Fibroblast of skin of abdomen (primary cell): ENCODE data around the gene ITGB2. TPM values are rescaled to one million over a fixed set of nuclear protein-coding genes. Genes with fewer than 3 reads are reported as not detected.

Experiments used
- DNase-seq: peaks from one replicate; pipeline ENCODE4 v3.0.0-alpha.2; 2013
- polyA plus RNA-seq, 2 experiments: library from polyadenylated mRNA; unstranded; fragments of 120-200 nt; gene quantifications; one replicate each; pipeline ENCODE4 v1.2.1, GENCODE V29; 2013; ENCODE audit not compliant: insufficient read length in 2 of 2

The ITGB2 gene
- 1.2 TPM for polyA plus RNA-seq (2013, experiment 1 of 2; ENCODE audit: insufficient read length)
- polyA plus RNA-seq (2013, experiment 2 of 2; ENCODE audit: insufficient read length), result 1.2 TPM

GRCh38 chr21:44920694-44921604 lies at the start of gene ITGB2:
Gene ITGB2 (minus strand): TSS chr21:44920899. CDS start chr21:44910782, 10,117 bp downstream.
- no peak for DNase-seq

- peak; percentile 79 for DNase-seq
Observed at GRCh38 chr21:44969931-44970755, 49.4 kb upstream of the ITGB2 start.

GRCh38 chr21:44969066-44969670 lies 48.5 kb upstream of the ITGB2 start:
- no peak for DNase-seq

- DNase-seq, result no peak
Observed at GRCh38 chr21:44967082-44968047, 46.7 kb upstream of the ITGB2 start.

- no peak for DNase-seq
Observed at GRCh38 chr21:44966135-44967081, 45.7 kb upstream of the ITGB2 start.

GRCh38 chr21:44965251-44966022 lies 44.7 kb upstream of the ITGB2 start:
- DNase-seq, result peak; percentile 66

- no peak for DNase-seq
Observed at GRCh38 chr21:44964381-44964780, 43.7 kb upstream of the ITGB2 start.

- peak; percentile 98 for DNase-seq
Observed at GRCh38 chr21:44962403-44962966, 41.8 kb upstream of the ITGB2 start.

- no peak for DNase-seq
Observed at GRCh38 chr21:44960141-44961092, 39.7 kb upstream of the ITGB2 start.

- DNase-seq, result no peak
Observed at GRCh38 chr21:44959376-44960091, 38.8 kb upstream of the ITGB2 start.

- DNase-seq, result peak; percentile 45
Observed at GRCh38 chr21:44958471-44959191, 37.9 kb upstream of the ITGB2 start.

GRCh38 chr21:44957901-44958451 lies 37.3 kb upstream of the ITGB2 start:
- DNase-seq, result no peak

- no peak for DNase-seq
Observed at GRCh38 chr21:44957047-44957831, 36.5 kb upstream of the ITGB2 start.

GRCh38 chr21:44956356-44957046 lies 35.8 kb upstream of the ITGB2 start:
- no peak for DNase-seq

- DNase-seq, result no peak
Observed at GRCh38 chr21:44955798-44956175, 35.1 kb upstream of the ITGB2 start.
